GM21447 (cell line): ENCODE data around the gene GET4.
A peak's percentile ranks its signal among the peaks of the same experiment; 100 is the strongest.
"Not testable (repeated sequence)": the region's sequence is repeated elsewhere in the genome, so short reads cannot be mapped to it uniquely, and the experiment has no call there.

Source experiments
- ATAC-seq: cut with Tn5 transposase; IDR thresholded peaks from one replicate; pipeline ENCODE4 v1.9.1; 2021; ENCODE audit not compliant: unreplicated experiment

GET4 gene

DNA sequence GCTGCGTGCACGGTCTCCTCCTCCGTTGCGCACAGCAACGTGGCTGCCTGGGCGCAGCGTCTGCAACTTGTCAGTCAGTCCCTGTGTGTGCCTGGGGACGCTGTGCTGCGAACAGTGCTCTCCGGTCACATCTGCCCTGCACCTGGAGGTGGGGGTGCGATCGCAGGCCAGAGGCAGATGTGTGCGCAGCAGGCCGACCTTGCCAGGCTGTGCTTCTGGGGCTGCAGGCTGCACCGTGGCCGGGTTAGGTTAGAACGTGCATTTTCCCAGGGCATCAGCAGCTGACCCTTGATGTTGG lies 8.2 kb upstream of the GET4 start:
- ATAC-seq = no peak

DNA sequence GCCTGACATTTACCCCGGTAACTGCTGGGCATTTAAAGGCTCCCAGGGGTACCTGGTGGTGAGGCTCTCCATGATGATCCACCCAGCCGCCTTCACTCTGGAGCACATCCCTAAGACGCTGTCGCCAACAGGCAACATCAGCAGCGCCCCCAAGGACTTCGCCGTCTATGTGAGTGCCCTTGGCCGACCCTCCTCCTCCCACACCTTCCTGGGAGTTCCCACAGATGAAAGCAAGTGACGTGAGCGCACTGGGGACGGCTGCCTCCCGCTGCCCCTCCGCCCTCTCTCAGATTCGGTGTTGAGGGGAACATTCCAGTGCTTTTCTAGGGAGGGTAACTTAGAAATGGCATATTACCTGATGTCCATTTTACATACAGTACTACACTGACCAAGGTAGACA lies 7.0 kb upstream of the GET4 start:
- ATAC-seq = no peak

DNA sequence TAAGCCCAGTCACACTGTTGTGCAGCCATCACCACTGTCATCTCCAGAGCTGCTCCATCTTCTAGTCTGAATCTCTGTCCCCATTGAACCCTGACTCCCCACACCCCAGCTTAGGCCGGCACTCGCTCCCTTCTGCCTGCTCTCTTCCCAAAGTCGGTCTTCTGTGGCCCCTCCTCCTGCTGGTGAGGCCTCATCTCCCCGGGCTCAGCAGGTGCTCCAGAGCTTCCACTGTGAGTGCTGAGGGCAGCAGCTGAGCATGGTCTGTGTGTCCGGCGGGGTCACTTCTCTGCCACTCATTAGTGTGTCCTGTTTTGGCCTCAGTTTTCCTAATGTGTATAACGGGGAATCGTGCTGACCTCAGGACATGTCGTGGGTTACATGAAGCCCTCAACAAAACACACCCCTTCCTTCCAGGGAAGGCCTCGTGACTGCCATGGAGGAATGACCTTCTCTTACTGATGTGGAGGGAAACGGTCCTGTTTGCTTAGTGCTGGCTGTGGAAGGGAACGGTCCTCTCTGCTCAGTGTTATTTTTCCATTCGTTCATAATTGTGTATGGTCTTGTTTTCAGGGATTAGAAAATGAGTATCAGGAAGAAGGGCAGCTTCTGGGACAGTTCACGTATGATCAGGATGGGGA lies 4.3 kb upstream of the GET4 start:
- no peak for ATAC-seq

DNA sequence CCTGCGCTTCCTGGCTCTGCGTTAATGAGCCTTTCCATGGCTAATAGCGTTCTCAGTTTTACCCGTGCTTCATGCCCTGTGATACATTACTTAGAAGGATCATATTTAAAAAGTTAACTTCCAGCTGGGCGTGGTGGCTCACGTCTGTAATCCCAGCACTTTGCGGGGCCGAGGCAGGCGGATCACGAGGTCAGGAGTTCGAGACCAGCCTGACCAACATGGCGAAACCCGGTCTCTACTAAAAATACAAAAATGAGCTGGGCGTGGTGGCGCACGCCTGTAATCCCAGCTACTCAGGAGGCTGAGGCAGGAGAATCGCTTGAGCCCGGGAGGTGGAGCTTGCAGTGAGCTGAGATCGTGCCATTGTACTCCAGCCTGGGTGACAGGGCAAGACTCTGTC lies 3.7 kb upstream of the GET4 start:
- not testable (repeated sequence) for ATAC-seq

DNA sequence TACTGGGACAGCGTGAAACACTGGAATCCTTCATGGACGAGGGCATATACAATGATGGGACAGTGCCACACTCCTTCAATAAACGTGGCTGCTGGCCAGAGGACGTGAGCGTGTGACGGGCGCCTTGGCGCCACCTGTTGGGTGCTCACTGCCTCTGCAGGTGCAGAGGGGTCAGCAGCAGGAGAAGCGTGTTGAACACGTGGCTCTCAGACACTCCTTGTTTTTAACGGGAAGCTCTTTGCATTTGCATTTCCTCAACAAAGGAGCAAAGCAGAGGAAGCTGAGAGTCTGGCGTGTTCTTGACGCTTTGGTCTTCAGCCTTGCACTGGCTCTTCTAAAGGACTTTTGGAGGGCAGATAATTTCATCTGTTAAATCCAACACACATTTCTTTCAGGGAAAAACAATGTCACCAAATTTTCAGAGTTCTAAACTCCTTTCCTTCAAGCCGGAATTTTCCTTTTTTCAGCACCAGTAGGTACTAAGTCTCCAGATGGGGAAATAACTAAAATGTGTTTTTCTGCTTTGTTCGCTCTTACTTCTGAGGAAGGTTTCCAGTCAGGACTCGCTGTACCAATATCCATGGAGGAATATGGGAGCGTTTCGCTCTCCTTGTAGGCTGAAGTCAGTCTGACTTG lies 2.9 kb upstream of the GET4 start:
- no peak for ATAC-seq

DNA sequence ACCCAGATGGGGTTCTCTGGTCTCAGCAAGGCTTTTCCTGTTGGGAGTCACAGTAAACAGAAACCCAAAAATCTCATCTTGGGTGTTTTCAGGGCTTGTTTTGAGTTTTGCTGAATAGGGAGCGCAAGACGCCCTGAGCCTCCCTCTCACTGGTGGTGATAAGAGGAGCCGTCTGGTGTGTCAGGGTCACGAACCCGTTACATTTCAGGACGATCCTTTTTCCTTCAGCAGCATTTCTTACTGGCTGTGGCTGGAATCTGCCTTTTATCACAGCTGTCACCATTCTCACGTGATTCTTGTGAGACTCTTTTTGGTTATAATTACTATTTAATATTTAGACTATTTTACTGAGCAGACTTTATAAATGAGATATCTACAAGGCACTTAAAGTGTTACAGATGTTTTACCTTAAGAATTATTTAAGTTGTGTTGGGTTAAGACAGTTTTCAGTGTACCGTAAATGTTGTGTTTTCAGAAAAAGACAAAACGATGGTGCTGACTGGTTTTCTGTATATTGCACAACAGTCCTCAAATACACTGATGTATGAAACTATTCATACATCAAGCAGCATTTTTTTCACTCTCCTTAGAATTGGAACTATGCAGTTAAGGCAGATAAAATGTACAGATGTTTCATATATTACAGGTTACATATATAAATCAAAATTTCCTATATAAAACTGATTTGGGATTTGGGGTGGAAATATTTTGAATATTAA lies 2.2 kb upstream of the GET4 start:
- no peak for ATAC-seq

DNA sequence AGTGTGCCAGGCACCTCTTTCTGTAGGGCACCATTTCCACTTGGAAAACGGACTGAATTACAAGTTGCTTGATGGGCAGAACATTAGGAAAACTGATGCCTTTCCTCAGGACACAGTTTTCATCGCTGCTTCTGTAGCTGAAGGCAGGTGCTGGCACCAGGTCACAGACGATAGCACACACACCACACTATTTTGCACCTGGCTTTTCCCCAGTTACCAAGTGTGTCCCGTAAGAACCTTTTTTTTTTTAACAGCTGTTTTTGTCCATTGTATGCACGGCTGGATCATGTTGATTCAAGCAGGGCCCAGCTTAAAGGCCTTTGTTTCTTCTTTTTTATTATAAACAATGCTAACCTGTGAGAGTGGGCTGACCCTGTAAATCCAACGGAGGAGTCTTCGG lies 1.3 kb upstream of the GET4 start:
- no peak for ATAC-seq

DNA sequence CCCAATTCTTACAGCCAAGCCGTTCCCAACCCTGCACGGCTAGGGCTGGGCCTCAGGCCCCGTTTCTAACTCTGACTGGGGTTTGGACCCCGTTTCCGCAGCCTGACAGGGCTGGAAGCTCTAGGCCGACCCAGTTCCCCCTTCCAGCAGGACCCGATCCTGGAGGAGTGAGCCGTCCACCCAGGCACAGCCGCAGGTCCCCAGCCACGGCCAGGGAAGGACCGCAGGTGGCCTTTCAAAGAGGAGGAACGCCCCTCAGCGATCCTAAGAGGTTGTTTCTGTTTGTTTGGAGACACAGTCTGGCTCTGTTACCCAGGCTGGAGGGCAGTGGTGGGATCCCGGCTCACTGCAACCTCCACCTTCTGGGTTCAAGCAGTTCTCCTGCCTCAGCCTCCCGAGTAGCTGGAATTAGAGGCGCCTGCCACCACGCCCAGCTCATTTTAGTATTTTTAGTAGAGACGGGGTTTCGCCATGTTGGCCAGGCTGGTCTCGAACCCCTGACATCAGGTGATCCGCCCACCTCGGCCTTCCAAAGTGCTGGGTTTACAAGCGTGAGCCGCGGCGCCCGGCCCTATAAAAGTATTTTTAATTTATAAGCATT lies 778 bp upstream of the GET4 start:
- no peak for ATAC-seq

DNA sequence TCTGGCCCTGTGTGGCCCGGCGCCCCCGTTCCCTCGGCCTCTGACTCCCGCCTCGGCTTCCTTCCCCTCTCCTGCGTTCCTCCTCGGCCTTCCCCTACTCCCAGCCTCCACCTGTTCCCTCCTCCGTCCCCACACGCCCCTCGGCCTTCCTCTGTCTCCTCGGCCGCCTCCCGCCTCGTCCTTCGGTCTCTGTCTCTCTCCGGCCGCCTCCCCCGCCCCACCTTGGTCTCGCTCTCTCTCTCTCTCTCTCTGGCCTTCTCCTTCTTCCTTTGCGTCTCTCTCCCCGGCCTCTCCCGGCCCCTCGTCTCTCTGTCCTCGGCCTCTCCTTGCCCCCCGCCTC lies 588 bp downstream of the GET4 start:
- peak; percentile 28 for ATAC-seq

DNA sequence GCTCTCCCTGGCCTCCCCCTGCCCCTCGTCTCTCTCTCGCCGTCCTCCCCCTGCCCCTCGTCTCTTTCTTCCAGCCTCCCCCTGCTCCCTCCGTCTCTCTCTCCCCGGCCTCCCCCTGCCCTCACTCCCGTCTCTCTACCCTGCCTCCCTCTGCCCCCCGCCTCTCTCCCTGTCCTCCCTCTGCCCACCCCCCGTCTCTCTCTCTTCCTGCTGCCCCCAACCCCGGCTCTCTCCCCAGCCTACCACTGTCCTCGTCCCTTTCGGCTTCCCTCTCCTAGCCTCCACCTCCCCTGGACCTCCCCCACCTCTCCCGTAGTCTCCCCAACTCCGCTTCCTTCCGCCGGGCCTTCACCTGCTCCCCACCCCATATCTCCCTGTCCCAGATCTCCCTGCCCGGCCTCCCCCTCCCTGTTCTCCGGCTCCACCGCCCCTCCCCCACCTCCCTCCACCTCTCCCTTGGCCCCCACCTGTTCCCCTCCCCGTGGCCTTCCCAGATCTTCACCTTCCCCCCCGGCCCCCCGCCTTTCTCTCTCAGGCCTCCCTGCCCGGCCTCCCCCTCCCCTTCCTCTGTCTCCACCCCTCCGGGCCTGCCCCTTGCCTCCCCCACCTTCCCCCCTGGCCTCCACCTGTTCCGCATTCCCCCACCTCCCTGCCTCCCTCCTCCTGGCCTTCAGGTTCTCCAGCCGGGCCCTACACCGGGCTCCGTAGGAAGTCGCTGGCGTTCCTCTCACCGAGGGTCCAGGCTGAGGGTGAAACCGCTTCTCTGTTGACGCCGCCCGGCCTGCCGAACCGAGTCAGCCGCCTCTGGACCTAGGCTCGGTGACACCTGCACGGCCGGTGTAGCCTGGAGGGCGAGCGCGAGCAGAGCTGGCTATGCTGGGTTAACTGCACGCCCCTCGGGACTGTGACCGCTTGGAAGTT lies 1.2 kb downstream of the GET4 start:
- ATAC-seq = no peak

DNA sequence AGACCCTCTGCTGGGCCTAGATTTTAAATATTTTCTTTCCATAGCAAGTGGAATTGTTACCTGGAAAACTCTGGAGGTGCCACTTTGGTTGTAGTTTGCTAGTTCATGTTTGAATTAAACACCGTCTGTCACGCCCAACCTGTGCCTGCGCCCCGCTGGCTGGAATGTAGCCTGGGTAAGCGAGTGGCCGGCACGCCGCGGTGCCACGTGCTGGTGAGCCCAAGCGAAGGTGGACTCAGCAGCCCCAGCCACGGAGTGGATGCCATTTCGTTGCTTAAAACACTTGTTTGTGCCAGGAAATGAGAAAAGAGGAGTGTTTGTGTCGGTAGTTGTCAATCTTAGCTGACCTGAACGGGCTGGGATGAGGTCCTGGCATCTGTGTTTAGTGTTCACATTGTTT lies 2.7 kb downstream of the GET4 start:
- ATAC-seq = no peak

DNA sequence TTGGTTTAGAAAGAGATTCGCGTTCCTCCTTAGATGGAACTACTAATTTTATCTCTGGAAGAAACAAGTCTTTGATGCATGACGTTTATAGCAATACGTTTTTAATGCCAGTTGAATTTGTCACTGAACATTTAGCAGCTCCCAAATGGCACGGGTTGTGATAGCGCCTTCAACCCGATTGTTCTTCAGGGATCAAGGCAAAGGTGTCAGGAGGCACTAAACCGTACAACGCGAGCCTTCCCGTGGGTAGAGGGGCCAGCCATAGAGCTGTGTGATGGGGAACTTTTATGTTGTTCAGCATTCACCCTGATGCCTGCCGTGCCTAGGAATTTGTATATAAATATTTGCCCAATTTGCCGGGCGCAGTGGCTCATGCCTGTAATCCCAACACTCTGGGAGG lies 3.4 kb downstream of the GET4 start:
- ATAC-seq = no peak

DNA sequence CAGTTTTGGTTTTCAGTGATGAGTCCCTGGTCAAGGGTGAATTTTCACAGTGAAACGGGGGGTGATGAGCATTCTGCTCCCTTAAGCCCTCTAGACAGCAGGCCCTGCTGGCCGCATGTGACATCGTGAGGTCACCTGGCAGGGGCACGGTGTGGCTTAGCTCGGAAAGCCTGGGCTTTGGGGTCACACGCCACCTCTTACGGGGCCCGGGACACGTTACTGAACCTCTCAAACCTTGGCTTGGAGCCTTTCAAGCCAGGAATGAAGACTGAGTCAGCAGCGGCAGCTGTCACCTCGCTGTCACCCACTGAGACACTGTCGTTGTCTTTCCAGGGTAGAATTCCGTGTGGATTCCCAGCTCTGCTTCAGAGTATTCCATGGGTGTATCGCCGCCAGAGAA lies 4.1 kb downstream of the GET4 start:
- ATAC-seq = no peak

DNA sequence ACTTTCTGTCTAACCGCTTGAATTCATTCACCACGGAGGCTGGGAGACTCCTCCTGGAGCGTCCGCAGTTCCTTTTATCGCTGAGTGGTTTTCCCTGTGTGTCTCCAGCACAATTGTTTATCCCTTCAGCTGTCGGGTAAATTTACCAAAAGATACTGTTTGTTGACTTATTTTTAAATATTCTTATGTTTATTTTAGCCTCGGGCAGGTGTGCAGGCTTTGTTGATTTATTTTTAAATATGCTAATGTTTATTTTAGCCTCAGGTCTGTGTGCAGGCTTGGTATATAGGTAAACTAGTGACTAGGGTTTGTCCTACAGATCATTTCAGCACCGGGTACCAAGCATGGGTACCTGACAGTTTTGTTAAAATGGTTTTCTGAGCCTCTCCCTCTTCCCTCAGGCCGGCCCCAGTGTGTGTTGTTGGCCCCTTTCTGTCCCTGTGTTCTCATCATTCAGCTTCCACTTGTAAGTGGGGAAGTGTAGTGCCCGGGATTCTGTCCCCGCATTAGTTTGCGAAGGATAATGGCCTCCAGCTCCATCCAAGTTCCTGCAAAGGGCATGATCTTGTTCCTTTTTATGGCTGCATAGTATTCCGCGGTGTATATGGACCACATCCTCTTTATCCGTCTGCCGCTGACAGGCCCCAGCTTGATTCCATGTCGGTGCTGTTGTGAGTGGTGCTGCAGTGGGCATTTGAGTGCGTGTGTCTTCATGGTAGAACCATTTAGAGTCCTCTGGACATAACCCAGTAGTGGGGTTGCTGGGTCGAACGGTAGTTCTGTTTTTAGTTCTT lies 5.3 kb downstream of the GET4 start:
- no peak for ATAC-seq

DNA sequence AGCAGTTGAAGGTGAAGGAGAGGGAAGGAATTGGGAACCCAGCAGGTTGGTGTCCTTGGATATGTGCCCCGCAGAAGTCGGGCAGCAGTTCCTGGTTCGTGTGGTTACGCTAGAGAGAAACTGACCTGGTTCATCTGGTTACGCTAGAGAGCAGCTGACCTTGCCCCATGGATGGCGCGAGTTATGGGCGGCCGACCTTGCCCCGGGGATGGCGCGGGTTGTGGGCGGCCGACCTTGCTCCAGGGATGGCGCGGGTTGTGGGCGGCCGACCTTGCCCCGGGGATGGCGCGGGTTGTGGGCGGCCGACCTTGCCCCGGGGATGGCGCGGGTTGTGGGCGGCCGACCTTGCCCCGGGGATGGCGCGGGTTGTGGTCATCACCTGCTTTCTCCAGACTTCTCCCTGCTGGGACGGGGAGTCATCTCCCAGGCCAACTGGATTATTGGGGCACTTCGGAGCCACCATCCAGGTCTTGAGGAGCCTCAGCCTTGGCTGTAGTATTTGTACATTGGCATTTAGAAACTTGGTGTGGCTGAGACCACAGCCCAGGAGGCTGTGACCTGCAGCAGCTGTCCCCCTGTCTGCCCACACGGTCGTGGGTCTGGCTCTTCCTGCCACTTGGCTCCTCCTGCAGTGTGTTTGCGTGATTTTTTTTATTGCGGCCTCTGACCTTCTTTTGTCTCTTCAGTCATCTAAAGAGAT lies 6.1 kb downstream of the GET4 start:
- ATAC-seq = no peak

DNA sequence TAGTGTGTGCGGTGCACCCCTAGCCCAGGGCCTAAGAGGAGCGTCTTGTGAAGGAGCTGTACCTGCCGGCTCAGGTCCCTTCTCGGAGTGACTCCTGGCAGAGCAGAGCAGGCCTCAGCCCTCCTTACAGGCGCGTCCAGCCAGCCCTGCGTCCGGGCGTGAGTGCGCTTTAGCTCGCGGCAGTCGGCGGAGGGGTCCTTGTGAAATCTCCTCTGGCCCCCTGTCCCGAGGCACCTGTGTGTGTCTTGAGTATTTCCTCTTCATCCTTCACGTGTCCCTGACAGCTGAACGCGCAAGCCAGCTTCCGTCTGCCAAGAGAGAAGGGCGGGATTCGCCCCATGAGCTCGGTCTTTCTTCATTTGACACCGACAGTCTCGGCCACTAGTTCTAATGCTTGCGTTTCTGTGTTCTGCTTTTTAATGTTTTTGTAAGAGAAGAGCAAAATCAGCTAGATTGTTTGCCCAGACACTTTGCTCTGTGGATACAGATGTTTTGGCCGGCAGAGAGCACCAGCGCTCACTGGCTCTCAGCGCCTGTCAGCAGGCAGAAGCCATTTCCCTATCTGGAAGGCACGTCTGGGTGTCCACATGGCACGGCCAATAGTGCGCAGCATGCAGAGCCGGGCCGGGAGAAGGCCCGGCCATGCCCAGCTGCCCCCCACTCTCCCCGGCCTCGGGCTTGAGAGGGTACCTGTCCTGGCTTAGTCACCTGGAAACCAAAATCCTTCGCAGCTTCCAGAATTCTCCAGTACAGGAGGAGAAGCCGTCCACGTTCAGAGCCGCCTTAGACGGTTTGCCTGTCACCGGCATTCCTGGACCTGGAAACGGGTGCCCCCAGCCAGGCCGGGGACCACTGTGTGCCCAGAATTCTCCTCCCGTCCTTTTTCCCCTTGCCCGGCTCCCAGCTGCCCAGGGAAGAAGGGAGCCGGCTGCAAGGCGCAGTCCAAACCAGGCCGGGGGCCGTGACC lies 7.0 kb downstream of the GET4 start:
- ATAC-seq = no peak

DNA sequence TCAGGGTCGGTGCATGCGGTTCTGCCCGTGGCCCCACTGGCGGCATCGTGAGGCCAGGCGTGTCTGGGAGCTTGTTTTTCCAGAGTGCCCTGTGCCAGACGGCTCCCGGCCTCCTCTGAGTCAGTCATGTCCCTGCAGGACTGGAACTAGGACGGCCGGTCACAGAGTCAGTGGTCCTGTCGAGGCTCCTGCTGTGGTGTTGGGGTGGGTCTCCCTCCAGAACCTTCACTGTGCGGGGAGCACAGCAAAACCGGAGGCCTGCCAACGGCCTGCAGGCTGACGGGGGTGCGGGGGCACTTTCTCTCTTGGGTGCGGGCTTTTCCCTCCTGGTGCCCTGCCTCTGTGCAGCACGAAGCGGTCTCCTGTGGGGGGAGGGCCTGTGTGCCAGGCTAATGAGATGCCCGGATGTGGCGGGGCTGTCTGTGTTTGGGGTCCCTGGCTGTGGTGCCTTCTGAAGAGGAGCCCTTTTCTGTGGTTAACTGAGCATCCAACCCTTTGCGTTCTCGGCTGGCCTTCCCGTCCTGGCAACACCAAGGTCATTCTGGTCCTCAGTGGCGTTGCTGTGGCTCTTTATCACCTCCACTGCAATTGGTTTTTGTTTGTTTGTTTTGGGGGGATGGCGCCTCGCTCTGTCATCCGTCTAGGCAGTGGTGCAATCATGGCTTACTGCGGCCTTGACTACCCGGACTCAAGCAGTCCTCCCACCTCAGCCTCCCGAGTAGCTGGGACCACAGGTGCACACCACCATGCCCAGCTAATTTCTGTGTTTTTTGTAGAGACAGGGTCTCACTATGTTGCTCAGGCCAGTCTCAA lies 8.0 kb downstream of the GET4 start:
- no peak for ATAC-seq

DNA sequence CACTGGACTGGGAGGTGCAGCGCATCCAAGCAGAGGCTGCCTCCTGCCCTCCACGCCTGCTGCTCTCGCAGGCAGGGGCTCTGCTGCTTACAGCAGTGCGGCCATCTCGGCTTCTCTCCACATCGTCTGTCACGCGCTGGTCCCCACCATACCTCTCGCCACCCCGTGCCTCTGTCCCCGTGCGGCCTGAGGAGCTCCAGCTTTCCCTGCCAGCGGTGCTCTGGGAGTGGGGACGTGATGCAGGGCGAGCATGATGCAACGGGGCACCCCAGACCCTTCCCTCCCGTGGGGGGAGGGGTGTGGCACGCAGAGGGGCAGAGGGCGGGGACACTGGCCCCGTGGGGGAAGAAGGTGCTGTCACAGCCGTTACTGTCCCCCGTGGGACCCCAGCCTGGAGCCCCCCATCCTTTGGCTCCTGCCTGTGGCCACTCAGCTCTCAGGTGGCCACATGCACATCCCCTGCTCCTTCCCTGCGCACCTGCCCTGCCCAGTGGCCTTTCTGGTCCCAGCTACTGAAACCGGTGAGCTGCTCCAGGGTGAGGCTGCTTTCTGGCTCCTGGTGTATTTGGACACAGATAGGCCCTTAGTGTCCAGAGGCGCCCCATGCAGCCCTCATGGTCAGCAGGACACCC lies 9.0 kb downstream of the GET4 start:
- no peak for ATAC-seq
